Activated CD4-positive, alpha-beta T cell treated with anti-CD3 and anti-CD28 coated beads for 36 hours (primary cell): ENCODE measurements around the gene NEO1. TPM values are rescaled to one million over a fixed set of nuclear protein-coding genes. Genes with fewer than 3 reads are reported as not detected.

Experiments
- ATAC-seq: fragments of 200-7000 bp; cut with Tn5 transposase; one replicate; pipeline ENCODE4 v1.10.0; 2021; ENCODE audit warnings: mild to moderate bottlenecking, moderate library complexity
- CTCF ChIA-PET: fragments of 350-600 bp; sonication (Branson Sonifier 250); formaldehyde crosslinking; loops from one replicate; lab custom pipeline; 2021; ENCODE audit warnings: antibody characterized with exemption; lab: Charles Lee
- POLR2A ChIA-PET: fragments of 350-600 bp; sonication (Branson Sonifier 250); formaldehyde crosslinking; loops from one replicate; lab custom pipeline; 2021; ENCODE audit warnings: antibody characterized with exemption, inconsistent platforms; lab: Charles Lee
- DNase-seq: peaks from one replicate; pipeline ENCODE4 v3.0.0-alpha.2; 2020
- H3K27ac Mint-ChIP-seq: one replicate; pipeline ENCODE4 v1.8.0; 2021; ENCODE audit warnings: mixed read lengths
- H3K27me3 Mint-ChIP-seq: one replicate; pipeline ENCODE4 v1.8.0; 2021; ENCODE audit warnings: mixed read lengths
- H3K36me3 Mint-ChIP-seq: one replicate; pipeline ENCODE4 v1.8.0; 2021; ENCODE audit warnings: low read depth, mixed read lengths
- H3K4me1 Mint-ChIP-seq: one replicate; pipeline ENCODE4 v1.8.0; 2021; ENCODE audit warnings: mixed read lengths
- H3K4me3 Mint-ChIP-seq: one replicate; pipeline ENCODE4 v1.8.0; 2021; ENCODE audit warnings: mild to moderate bottlenecking, moderate library complexity, mixed read lengths
- H3K9me3 Mint-ChIP-seq: one replicate; pipeline ENCODE4 v1.8.0; 2021; ENCODE audit warnings: low read depth, mixed read lengths
- intact Hi-C, 2 experiments: fragments of 100-400 bp; cut with DNase I in 1 of 2; cut with micrococcal nuclease in 1 of 2; formaldehyde crosslinking; loops; one replicate each; pipeline versions ENCODE4 v1.14.2 to v1.15.1; 2022 to 2024; cut with DNase I, micrococcal nuclease
- total RNA-seq, 2 experiments: library from RNA; stranded (reverse); gene quantifications; one replicate each; pipeline ENCODE4 v1.2.3, GENCODE V29; 2021

NEO1 gene
- total RNA-seq = 1 to 10 TPM; 6.6 to 8.0 TPM

DNA sequence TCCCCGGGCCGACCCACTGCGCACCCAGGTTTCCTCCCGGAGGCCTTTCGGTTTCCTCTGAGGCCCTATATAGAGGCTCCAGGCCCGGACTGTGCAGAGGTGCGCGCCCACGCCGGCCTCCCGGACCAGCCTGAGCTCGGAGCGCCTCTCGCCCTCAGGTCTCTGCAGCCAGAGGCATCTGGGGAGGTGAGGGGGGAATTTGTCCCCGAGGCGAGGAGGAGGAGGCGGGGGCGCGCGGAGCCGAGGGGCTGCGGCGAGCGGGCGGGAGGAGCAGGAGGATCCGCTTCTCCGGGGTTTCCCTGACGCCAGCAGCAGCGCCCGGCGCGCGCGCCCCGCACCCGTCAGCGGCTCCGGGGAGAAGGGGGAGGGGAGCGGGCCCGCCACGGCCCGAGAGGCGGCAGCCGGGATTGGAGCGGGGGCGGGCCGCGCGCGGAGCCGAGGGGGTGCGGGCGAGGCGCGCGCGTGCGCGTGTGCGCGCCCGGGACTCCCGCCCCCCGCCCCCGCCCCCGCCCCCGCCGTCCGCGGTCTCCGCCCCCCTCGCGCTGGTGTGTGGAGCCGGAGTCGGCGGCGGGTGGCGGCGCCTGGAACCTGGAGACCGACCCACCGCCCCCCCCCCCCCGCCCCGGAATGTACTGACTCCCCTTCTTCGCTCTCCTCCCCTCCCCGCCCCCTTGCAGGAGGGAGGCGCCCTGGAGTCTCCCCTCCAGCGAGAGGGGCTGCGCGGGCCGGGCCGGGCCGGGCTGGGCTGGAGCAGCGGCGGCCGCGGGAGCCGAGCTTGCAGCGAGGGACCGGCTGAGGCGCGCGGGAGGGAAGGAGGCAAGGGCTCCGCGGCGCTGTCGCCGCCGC is at the start of gene NEO1:
NEO1 (plus strand) TSS at position 657 of the 846 bp plus-strand sequence. CDS start 213 bp downstream, outside the sequence.
- Mint-ChIP-seq H3K27ac (peak within 1 kb of the TSS; percentile 53), H3K36me3 (no peaks in the 10 kb centered on the region), H3K9me3 (no peaks in the 10 kb centered on the region), H3K27me3 (peaks cover 16% of the 10 kb centered on the region), H3K4me1 (peaks cover 6% of the 10 kb centered on the region), H3K4me3 (peak within 1 kb of the TSS; percentile 74)
- peak; percentile 80 for ATAC-seq
- DNase-seq = peak; percentile 87
- ChIA-PET CTCF (no interaction called here), POLR2A (no interaction called here)
- intact Hi-C loops = loop anchor here (1.0 to 10.0 kb wide), 12 partner anchors 27 to 933 kb away; partner anchors contain the start of genes BBS4 (in 2 of the 2), HIGD2B (in 2 of the 2), ADPGK (in 1 of the 2) and ARIH1 (in 1 of the 2)

DNA sequence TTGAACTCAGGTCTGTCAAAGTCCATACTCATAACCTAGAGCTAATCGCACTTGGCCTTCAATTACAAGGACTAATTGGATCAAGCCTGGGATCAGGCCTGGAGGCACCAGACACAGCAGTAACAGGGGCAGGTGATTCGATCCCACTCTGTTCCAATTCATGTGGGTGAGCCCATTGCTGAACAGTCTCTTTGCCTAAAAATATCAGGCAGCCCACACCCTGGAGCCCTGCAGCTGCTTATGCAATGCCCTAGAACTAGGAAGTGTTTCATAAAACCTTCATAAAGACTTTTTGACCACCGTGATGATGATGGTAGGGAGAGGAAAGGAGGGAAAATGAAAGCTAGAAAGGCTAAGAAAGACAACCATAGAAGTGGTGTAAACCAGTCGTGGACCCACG is 47.8 kb upstream of the NEO1 start:
- ATAC-seq = no peak
- DNase-seq = no peak
- Mint-ChIP-seq H3K4me3 (no peak overlapping the region), H3K27ac (no peak overlapping the region), H3K27me3 (peaks cover 24% of the 10 kb centered on the region), H3K9me3 (no peaks in the 10 kb centered on the region), H3K4me1 (no peaks in the 10 kb centered on the region), H3K36me3 (no peaks in the 10 kb centered on the region)
- ChIA-PET CTCF (interaction anchor here (0.6 kb wide), 1 partner anchor 310 kb away, joined by 4 read pairs; no protein-coding TSS in a partner anchor), POLR2A (no interaction called here)
- intact Hi-C loops = no loop called here

DNA sequence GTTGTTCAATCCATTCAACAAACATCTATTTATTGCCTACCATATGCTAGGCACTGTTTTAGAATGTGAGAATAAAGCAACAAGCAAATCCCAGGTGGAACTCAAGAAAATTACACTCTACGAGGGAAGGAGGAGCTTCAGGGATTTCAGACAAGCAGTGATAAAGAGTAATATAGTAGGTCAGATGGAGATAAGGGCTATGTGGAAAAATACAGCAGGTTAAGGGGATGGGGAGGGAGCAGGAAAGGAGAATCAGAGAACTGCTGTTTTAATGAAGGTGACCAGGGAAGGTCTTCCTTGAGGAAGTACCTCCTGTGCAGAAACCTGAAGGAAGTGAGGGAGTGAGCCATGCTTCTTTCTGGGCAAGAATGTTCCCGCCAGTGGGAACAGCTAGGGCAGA is 47.2 kb upstream of the NEO1 start:
- Mint-ChIP-seq H3K27me3 (peaks cover 21% of the 10 kb centered on the region), H3K27ac (no peak overlapping the region), H3K4me1 (no peaks in the 10 kb centered on the region), H3K36me3 (no peaks in the 10 kb centered on the region), H3K9me3 (no peaks in the 10 kb centered on the region), H3K4me3 (no peak overlapping the region)
- ChIA-PET CTCF (interaction anchor here (0.6 to 0.9 kb wide), 2 partner anchors 309 to 600 kb away, joined by 3 to 4 read pairs; no protein-coding TSS in a partner anchor), POLR2A (no interaction called here)
- no peak for ATAC-seq
- intact Hi-C loops = no loop called here
- no peak for DNase-seq

DNA sequence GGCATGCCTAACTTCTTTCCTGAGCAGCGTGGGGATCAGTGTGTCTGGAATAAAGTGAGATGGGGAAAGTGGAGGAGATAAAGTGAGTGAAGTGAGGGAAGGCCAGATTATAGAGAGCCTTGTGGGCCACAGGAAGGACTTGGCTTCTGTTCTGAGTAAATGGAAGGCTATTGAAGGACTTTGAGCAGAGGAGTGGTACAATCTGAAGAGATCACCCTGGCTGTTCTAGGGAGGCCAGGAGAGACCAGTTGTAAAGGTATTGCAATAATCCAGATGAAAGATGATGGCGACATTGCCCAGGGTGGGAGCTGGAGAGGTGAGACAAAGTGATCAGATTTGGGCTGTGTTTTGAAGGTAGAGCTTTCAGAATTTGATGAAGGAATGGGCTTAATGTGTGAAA is 46.8 kb upstream of the NEO1 start:
- POLR2A ChIA-PET = no interaction called here
- intact Hi-C loops = no loop called here
- CTCF ChIA-PET = interaction anchor here (0.9 kb wide), 1 partner anchor 601 kb away, joined by 3 read pairs; no protein-coding TSS in a partner anchor
- Mint-ChIP-seq H3K4me1 (no peaks in the 10 kb centered on the region), H3K9me3 (no peaks in the 10 kb centered on the region), H3K27me3 (peaks cover 21% of the 10 kb centered on the region), H3K4me3 (no peak overlapping the region), H3K27ac (no peak overlapping the region), H3K36me3 (no peaks in the 10 kb centered on the region)
- no peak for DNase-seq
- no peak for ATAC-seq

GRCh38 chr15:73006523-73006922 is 45.7 kb upstream of the NEO1 start:
- H3K4me3 Mint-ChIP-seq = no peak overlapping the region
- H3K27ac Mint-ChIP-seq = no peak overlapping the region
- intact Hi-C loops = no loop called here
- ATAC-seq = no peak
- peaks cover 21% of the 10 kb centered on the region for H3K27me3 Mint-ChIP-seq
- no peaks in the 10 kb centered on the region for H3K9me3 Mint-ChIP-seq
- H3K4me1 Mint-ChIP-seq = no peaks in the 10 kb centered on the region
- CTCF ChIA-PET = interaction anchor here (0.6 kb wide), 1 partner anchor 284 kb away, joined by 3 read pairs; no protein-coding TSS in a partner anchor
- POLR2A ChIA-PET = no interaction called here
- no peaks in the 10 kb centered on the region for H3K36me3 Mint-ChIP-seq
- DNase-seq = no peak

- intact Hi-C loops = no loop called here
- H3K4me3 Mint-ChIP-seq = no peak overlapping the region
- no peaks in the 10 kb centered on the region for H3K9me3 Mint-ChIP-seq
- CTCF ChIA-PET = interaction anchor here (0.7 kb wide), 2 partner anchors 72 to 688 kb away, joined by 3 read pairs; no protein-coding TSS in a partner anchor
- H3K27me3 Mint-ChIP-seq = peaks cover 17% of the 10 kb centered on the region
- DNase-seq = no peak
- ATAC-seq = no peak
- H3K4me1 Mint-ChIP-seq = no peaks in the 10 kb centered on the region
- POLR2A ChIA-PET = no interaction called here
- no peaks in the 10 kb centered on the region for H3K36me3 Mint-ChIP-seq
- H3K27ac Mint-ChIP-seq = no peak overlapping the region
Observed at GRCh38 chr15:73009066-73010056, 42.9 kb upstream of the NEO1 start.

DNA sequence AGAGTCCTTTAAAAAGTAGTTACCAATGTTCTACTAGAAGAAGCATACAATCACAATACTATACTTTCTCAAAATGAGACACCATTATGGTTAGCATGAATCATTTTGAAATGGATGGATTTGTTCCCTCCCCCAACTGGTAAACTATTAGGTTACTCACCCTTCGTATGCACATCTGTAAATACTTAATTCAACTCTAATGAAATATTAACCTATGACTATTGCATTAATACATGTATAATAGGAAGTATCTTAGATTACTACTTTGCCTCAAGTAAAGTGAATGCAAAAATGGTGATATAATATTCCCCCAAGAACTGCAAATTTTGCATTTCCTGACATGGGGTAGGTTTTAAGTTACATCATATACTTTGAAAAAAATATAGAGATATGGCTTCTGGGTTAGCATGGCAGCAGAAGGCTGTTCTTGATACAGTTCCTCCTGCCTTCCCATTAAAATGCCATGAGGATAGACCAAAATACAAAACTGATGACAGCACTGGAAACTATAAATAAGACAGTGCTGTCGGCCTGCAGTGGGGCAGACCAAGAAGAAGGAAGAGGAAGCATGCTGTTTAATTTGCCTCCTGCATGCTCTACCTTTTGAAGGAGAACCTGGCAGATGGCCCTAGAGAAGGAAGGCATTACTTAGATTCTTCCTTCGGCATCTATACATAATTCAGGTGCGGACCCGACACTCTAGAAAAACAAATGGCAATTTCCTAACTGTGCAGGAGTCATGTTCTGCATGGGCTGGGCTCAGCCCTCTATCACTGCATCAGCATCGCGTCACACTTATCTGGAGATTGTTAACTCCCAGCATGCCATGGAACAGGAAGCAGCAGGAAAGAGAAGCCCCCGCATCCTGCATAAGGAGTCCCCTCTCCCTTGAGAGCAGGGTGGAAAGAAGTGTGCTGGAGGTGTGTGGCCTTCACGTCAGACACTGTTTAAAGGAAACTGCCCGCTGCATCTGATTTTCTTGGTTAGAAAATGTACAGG is 41.8 kb upstream of the NEO1 start:
- no peak for ATAC-seq
- H3K4me1 Mint-ChIP-seq = no peaks in the 10 kb centered on the region
- DNase-seq = no peak
- no peak overlapping the region for H3K27ac Mint-ChIP-seq
- ChIA-PET POLR2A (no interaction called here), CTCF (no interaction called here)
- intact Hi-C loops = no loop called here
- H3K4me3 Mint-ChIP-seq = no peak overlapping the region
- no peaks in the 10 kb centered on the region for H3K9me3 Mint-ChIP-seq
- H3K27me3 Mint-ChIP-seq = peaks cover 12% of the 10 kb centered on the region
- no peaks in the 10 kb centered on the region for H3K36me3 Mint-ChIP-seq

- no peak for DNase-seq
- H3K36me3 Mint-ChIP-seq = no peaks in the 10 kb centered on the region
- H3K27me3 Mint-ChIP-seq = peaks cover 10% of the 10 kb centered on the region
- no peaks in the 10 kb centered on the region for H3K9me3 Mint-ChIP-seq
- no peak overlapping the region for H3K27ac Mint-ChIP-seq
- ChIA-PET CTCF (interaction anchor here (0.7 kb wide), 1 partner anchor 259 kb away, joined by 4 read pairs; no protein-coding TSS in a partner anchor), POLR2A (no interaction called here)
- intact Hi-C loops = no loop called here
- no peak for ATAC-seq
- no peaks in the 10 kb centered on the region for H3K4me1 Mint-ChIP-seq
- H3K4me3 Mint-ChIP-seq = no peak overlapping the region
Observed at GRCh38 chr15:73014904-73015303, 37.4 kb upstream of the NEO1 start.

DNA sequence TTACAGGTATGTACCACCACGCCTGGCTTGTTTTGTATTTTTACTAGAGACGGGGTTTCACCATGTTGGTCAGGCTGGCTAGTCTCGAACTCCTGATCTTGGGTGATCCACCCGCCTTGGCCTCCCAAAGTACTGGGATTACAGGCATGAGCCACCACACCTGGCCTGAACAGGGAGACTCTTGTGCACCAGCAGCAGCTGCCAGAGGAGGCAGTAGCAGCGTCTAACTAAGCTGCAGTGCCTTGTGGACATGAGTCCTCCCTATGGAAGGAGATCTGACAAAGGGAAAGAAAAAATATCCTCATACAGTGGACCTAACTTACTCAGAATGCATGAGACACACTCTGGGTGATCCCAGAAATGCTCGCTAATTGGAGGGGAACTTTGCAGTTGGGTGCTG is 36.8 kb upstream of the NEO1 start:
- H3K36me3 Mint-ChIP-seq = no peaks in the 10 kb centered on the region
- no peaks in the 10 kb centered on the region for H3K9me3 Mint-ChIP-seq
- H3K4me3 Mint-ChIP-seq = no peak overlapping the region
- ATAC-seq (no peak), DNase-seq (no peak)
- H3K27ac Mint-ChIP-seq = no peak overlapping the region
- peaks cover 10% of the 10 kb centered on the region for H3K27me3 Mint-ChIP-seq
- ChIA-PET CTCF (interaction anchor here (0.7 kb wide), 1 partner anchor 258 kb away, joined by 4 read pairs; no protein-coding TSS in a partner anchor), POLR2A (no interaction called here)
- intact Hi-C loops = no loop called here
- no peaks in the 10 kb centered on the region for H3K4me1 Mint-ChIP-seq

- CTCF ChIA-PET = interaction anchor here (0.7 kb wide), 1 partner anchor 26 kb away, joined by 3 read pairs; no protein-coding TSS in a partner anchor
Observed at GRCh38 chr15:73017987-73018386, 34.3 kb upstream of the NEO1 start.

More at GRCh38 chr15:73017987-73018386, 34.3 kb upstream of the NEO1 start:
- no peak overlapping the region for H3K27ac Mint-ChIP-seq
- H3K4me1 Mint-ChIP-seq = no peaks in the 10 kb centered on the region
- DNase-seq = no peak
- POLR2A ChIA-PET = no interaction called here
- H3K36me3 Mint-ChIP-seq = no peaks in the 10 kb centered on the region
- H3K4me3 Mint-ChIP-seq = no peak overlapping the region
- no peaks in the 10 kb centered on the region for H3K9me3 Mint-ChIP-seq
- no peak for ATAC-seq
- peaks cover 19% of the 10 kb centered on the region for H3K27me3 Mint-ChIP-seq
- intact Hi-C loops = no loop called here
